Uterus (tissue), 4 donors: Measurements from ENCODE around the gene FOXP4. TPM values are rescaled to one million over a fixed set of nuclear protein-coding genes. Genes with fewer than 3 reads are reported as not detected.

Experiments used
- DNase-seq, 2 donors: peaks; one replicate each; pipeline ENCODE4 v3.0.0-alpha.2; 2019 to 2020
- H3K27ac ChIP-seq, 2 donors: fragments of 200-600 bp; sonication (generic); 1 replicate in 1 of 2; 2 replicates in 1 of 2; pipeline ENCODE4 v1.5.1; 2016 to 2018
- H3K27me3 ChIP-seq, 2 donors: fragments of 200-600 bp; sonication (generic); one replicate each; pipeline ENCODE4 v1.5.1; 2018 to 2019; ENCODE audit warnings: control low read depth in 1 of 2
- H3K36me3 ChIP-seq, 2 donors: fragments of 200-600 bp; sonication (generic); one replicate each; pipeline ENCODE4 v1.5.1; 2019; ENCODE audit warnings: control low read depth in 1 of 2
- H3K4me1 ChIP-seq, 2 donors: fragments of 200-600 bp; sonication (generic); one replicate each; pipeline ENCODE4 v1.5.1; 2018 to 2019; ENCODE audit warnings: control low read depth in 1 of 2
- H3K4me3 ChIP-seq, 2 donors: fragments of 200-600 bp; sonication (generic); 1 replicate in 1 of 2; 2 replicates in 1 of 2; pipeline ENCODE4 v1.5.1; 2018 to 2019; ENCODE audit warnings: mild to moderate bottlenecking in 1 of 2
- H3K9me3 ChIP-seq, 2 donors: fragments of 200-600 bp; sonication (generic); one replicate each; pipeline ENCODE4 v1.5.1; 2019; ENCODE audit warnings: control low read depth in 1 of 2
- POLR2A ChIP-seq, 2 donors: fragments of 450-650 bp; IDR thresholded peaks; one replicate each; pipeline ENCODE4 v1.6.1; 2016; ENCODE audit warnings: antibody characterized with exemption in 2 of 2, mild to moderate bottlenecking in 1 of 2, moderate library complexity in 1 of 2
- intact Hi-C: fragments of 100-400 bp; cut with DNase I; formaldehyde crosslinking; loops from one replicate; pipeline ENCODE4 v1.15.1; 2023; ENCODE audit warnings: low total_unique reads
- total RNA-seq, 4 donors: library from RNA; depleted of rRNA in 3 of 4; stranded (reverse); fragments of >200 nt in 3 of 4; gene quantifications; one replicate each; pipeline versions ENCODE4 v1.1.0 to v1.2.4, GENCODE V29; 2014 to 2023
- TF ChIP-seq, protein P1 (sequence below), 4 experiments: fragments of 200-600 bp in 2 of 4; fragments of 450-650 bp in 2 of 4; sonication (generic) in 2 of 4; IDR thresholded peaks; one replicate each; pipeline ENCODE4 v1.5.1; 2016 to 2019; ENCODE audit warnings: antibody characterized with exemption in 4 of 4, mild to moderate bottlenecking in 2 of 4, moderate library complexity in 1 of 4
- donor health status: DM: yes; HTN: yes; CAD: no.

The FOXP4 gene
- total RNA-seq, 4 donors from 2014 or later = 3.8 to 50.1 (median 9.4) TPM

- intact Hi-C loops = no loop called here
- Histone ChIP-seq H3K4me1 (peaks cover 7 to 12% of the 10 kb centered on the region in 2 donors), H3K9me3 (no peaks in the 10 kb centered on the region), H3K4me3 (no peak overlapping the region), H3K27me3 (no peaks in the 10 kb centered on the region), H3K36me3 (no peaks in the 10 kb centered on the region), H3K27ac (peak overlapping the region; percentile 32 to 67)
- peak in 1 of 2 donors; percentile 37 for DNase-seq
- TF ChIP-seq, protein P1, sequence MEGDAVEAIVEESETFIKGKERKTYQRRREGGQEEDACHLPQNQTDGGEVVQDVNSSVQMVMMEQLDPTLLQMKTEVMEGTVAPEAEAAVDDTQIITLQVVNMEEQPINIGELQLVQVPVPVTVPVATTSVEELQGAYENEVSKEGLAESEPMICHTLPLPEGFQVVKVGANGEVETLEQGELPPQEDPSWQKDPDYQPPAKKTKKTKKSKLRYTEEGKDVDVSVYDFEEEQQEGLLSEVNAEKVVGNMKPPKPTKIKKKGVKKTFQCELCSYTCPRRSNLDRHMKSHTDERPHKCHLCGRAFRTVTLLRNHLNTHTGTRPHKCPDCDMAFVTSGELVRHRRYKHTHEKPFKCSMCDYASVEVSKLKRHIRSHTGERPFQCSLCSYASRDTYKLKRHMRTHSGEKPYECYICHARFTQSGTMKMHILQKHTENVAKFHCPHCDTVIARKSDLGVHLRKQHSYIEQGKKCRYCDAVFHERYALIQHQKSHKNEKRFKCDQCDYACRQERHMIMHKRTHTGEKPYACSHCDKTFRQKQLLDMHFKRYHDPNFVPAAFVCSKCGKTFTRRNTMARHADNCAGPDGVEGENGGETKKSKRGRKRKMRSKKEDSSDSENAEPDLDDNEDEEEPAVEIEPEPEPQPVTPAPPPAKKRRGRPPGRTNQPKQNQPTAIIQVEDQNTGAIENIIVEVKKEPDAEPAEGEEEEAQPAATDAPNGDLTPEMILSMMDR (IDR thresholded peaks at IDR 0.05) = no peak
- TF ChIP-seq POLR2A (IDR thresholded peaks at IDR 0.05) = no peak
Observed at GRCh38 chr6:41568585-41569384, 22.6 kb downstream of the FOXP4 start.

GRCh38 chr6:41570259-41570615 lies 24.1 kb downstream of the FOXP4 start:
- Histone ChIP-seq H3K4me1 (peaks cover 7 to 12% of the 10 kb centered on the region in 2 donors), H3K36me3 (no peaks in the 10 kb centered on the region), H3K27me3 (no peaks in the 10 kb centered on the region), H3K4me3 (no peak overlapping the region), H3K9me3 (no peaks in the 10 kb centered on the region), H3K27ac (peak overlapping the region; percentile 32 to 67)
- TF ChIP-seq POLR2A (IDR thresholded peaks at IDR 0.05) = no peak
- TF ChIP-seq, protein P1 (IDR thresholded peaks at IDR 0.05) = no peak
- no peak for DNase-seq
- intact Hi-C loops = no loop called here

- DNase-seq = peak; percentile 44 to 61
- no peaks in the 10 kb centered on the region for H3K27me3 ChIP-seq
- intact Hi-C loops = no loop called here
- H3K27ac ChIP-seq = peak overlapping the region; percentile 32 to 67
- H3K4me3 ChIP-seq = no peak overlapping the region
- H3K9me3 ChIP-seq = no peaks in the 10 kb centered on the region
- H3K4me1 ChIP-seq = peaks cover 7 to 12% of the 10 kb centered on the region in 2 donors
- H3K36me3 ChIP-seq = no peaks in the 10 kb centered on the region
- TF ChIP-seq POLR2A (IDR thresholded peaks at IDR 0.05) = no peak
- TF ChIP-seq, protein P1 (IDR thresholded peaks at IDR 0.05) = no peak
Observed at GRCh38 chr6:41571021-41571780, 25.0 kb downstream of the FOXP4 start.

GRCh38 chr6:41572613-41573012 lies 26.4 kb downstream of the FOXP4 start:
- TF ChIP-seq POLR2A (IDR thresholded peaks at IDR 0.05) = no peak
- H3K4me1 ChIP-seq = peaks cover 7 to 12% of the 10 kb centered on the region in 2 donors
- peak overlapping the region; percentile 32 to 67 for H3K27ac ChIP-seq
- intact Hi-C loops = no loop called here
- no peaks in the 10 kb centered on the region for H3K36me3 ChIP-seq
- no peak for DNase-seq
- H3K4me3 ChIP-seq = no peak overlapping the region
- no peaks in the 10 kb centered on the region for H3K27me3 ChIP-seq
- H3K9me3 ChIP-seq = no peaks in the 10 kb centered on the region

- Histone ChIP-seq H3K27ac (no peak overlapping the region), H3K4me3 (no peak overlapping the region), H3K36me3 (no peaks in the 10 kb centered on the region), H3K27me3 (no peaks in the 10 kb centered on the region), H3K9me3 (no peaks in the 10 kb centered on the region), H3K4me1 (peaks cover 7 to 11% of the 10 kb centered on the region in 2 donors)
- intact Hi-C loops = no loop called here
- no peak for DNase-seq
- TF ChIP-seq POLR2A (IDR thresholded peaks at IDR 0.05) = no peak
- TF ChIP-seq, protein P1 (IDR thresholded peaks at IDR 0.05) = no peak
Observed at GRCh38 chr6:41573276-41573675, 27.1 kb downstream of the FOXP4 start.
